Eye (tissue), 1 donor: Measurements from ENCODE around the gene SLC35D3.
"Not testable (repeated sequence)": the region's sequence is repeated elsewhere in the genome, so short reads cannot be mapped to it uniquely, and the experiment has no call there.

Source experiments
- DNase-seq: peaks from one replicate; pipeline ENCODE4 v3.0.0-alpha.2; 2015

Gene SLC35D3

DNA sequence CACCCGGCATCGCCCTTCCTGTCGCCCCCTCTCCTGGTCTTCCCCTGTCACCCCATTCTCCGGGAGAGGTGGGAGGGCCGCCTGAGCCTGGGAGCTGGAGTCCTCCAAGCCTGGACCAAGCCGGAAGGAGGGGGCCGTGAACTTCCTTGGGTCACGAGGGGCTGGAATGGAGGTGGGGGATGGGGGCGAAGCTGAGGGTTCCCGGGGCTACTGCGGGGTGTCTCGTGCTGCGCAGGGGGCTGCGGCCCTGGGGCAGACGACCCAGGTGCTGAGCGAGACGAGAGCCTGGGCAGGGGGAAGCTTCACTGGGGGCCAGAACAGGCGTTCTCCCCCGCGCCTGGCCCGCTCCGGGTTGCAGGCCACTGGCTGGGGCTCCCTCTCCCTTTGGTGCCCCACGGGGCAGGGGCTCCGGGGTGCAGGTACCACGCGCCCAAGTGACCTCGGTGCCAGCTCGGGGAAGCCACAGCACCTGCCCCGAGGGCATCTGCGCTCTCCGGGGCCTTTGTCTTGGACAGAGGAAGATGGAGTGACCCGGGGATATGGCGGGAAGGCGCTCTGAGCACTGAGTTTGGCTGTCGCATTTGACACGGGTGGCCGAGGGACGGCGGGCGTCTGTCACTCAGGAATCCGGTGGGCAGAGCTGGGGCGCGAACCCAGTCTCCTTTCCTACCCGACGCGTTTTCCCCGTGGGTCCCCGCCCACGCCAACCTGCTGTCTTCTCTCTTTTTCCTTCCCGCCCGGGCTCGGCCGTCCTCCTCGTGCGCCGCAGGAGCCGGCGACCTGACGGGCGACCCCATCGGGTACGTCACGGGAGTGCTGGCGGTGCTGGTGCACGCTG lies 1.2 kb downstream of the SLC35D3 start:
- DNase-seq, result peak; percentile 59

DNA sequence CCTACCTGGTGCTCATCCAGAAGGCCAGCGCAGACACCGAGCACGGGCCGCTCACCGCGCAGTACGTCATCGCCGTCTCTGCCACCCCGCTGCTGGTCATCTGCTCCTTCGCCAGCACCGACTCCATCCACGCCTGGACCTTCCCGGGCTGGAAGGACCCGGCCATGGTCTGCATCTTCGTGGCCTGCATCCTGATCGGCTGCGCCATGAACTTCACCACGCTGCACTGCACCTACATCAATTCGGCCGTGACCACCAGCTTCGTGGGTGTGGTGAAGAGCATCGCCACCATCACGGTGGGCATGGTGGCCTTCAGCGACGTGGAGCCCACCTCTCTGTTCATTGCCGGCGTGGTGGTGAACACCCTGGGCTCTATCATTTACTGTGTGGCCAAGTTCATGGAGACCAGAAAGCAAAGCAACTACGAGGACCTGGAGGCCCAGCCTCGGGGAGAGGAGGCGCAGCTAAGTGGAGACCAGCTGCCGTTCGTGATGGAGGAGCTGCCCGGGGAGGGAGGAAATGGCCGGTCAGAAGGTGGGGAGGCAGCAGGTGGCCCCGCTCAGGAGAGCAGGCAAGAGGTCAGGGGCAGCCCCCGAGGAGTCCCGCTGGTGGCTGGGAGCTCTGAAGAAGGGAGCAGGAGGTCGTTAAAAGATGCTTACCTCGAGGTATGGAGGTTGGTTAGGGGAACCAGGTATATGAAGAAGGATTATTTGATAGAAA lies 2.0 kb downstream of the SLC35D3 start:
- DNase-seq, result no peak

DNA sequence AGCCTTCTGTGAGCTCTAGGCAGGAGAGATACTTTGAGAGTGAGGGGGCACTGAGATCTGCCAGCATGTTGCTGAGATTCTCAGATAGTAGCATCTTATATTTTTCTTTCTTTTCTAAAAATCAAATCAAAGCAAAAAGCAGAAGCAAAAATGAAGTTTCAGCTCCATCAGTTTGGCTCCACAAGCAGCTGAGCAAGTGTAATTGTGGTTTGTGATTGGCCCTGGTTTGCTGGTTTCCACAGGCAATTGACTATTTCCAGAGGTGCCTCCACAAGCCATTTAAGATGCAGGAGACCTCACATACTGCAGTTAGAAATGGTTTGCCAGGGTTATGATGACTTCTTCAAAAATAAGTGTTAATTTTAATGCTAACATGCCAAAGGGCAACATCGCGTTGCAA lies 4.3 kb downstream of the SLC35D3 start:
- no peak for DNase-seq

GRCh38 chr6:136927292-136927691 lies 5.2 kb downstream of the SLC35D3 start:
- no peak for DNase-seq

DNA sequence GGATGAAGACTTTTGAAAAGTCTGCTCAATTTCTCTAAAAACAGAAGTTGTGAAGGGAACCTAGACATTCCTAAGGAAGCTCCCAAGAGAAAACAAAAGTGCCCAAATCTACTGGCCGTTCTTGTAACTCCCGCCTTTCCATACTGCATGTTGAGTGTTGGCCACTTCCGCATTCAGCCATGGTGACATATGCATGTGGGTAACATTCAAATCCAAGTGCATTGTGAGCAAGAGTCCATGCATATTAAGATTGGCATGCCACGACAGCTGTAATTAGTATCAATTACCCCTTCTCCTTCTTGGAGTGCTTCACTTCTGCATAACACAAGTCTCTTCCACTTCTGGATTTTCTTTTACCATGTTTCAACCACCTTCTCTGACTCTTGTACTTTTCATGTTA lies 8.4 kb downstream of the SLC35D3 start:
- no peak for DNase-seq

DNA sequence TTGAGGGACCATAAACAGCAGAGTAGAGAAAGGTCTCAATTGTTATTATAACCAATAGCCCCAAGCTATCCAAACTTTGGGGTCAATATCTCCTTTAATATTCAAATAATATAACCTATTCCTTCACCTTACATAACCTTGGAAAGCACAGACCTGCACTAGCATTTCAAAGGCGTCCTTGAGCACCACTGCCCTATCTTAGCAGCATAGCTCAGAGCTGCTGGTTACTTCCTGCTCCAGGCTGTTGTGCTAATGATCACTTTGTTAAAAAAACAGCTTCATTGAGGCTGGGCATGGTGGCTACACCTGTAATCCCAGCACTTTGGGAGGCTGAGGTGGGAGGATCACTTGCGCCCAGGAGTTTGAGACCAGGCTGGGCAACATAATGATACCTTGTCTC lies 10.5 kb downstream of the SLC35D3 start:
- DNase-seq, result no peak

DNA sequence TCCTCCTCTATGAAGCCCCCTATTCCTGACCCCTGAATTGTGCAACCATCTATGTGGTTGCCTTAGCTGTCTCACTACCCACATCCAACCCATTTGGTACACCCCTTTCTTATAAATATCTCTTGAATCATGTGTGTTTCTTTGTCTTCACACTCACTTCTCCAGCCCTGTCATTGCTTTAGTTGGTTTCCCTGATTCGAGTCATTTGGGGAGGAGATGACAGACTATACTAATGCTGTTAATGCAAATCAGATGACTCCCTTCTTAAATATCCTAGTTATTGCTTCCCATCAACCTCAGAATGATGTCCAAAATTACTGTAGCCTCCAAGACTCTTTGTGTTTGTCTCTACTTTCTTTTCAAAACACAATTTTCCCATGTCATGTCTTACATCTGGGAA lies 23.0 kb downstream of the SLC35D3 start:
- no peak for DNase-seq

GRCh38 chr6:136945711-136946121 lies 23.6 kb downstream of the SLC35D3 start:
- DNase-seq, result no peak

- no peak for DNase-seq
These were observed 24.9 kb downstream of the SLC35D3 start for GRCh38 chr6:136947037-136947436.

DNA sequence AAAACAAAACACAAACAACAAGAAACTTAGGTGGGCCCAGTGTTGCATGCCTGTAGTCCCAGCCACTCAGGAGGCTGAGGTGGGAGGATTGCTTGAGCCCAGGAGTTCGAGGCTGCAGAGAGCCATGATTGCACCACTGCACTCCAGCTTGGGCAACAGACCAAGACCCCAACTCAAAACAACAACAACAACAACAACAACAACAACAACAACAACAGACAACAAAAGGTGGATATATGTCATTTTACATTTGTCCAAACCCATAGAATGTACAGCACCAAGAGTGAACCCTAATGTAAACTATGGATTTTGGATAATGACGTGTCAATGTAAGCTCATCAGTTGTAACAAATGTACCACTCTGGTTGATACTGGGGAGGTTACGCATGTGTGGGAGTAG lies 27.9 kb downstream of the SLC35D3 start:
- DNase-seq, result not testable (repeated sequence)

DNA sequence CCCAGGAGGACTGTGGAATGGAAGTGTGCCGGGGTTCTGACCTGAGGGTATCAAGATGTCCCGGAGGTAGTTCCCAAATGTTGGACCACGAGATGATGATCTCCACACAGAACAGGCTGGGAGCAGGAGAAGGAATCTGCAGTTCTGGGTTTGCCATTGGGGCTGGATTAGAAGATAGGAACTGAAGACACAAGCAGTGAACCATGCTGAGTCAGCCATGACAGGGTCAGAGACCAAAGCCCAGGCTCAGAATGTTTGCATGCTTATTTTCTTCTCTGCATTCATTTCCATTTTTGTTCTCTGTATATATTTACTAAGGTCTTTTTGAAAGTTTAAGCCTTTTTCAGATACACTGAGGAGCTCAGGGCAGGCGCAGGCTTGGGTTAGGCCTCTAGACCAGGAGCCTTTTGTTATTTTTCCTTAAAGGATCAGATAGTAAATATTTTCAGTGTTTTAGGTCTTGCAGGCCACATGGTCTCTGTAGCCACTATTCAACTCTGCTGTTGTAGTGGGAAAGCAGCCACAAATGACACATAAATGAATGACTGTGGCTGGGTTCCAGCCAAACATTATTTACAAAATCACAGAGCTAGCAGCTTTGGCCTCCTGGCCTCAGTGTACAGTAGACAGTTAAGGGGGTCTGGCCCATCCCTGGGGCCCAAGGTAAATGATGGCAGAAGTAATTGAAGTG lies 28.5 kb downstream of the SLC35D3 start:
- DNase-seq, result no peak

DNA sequence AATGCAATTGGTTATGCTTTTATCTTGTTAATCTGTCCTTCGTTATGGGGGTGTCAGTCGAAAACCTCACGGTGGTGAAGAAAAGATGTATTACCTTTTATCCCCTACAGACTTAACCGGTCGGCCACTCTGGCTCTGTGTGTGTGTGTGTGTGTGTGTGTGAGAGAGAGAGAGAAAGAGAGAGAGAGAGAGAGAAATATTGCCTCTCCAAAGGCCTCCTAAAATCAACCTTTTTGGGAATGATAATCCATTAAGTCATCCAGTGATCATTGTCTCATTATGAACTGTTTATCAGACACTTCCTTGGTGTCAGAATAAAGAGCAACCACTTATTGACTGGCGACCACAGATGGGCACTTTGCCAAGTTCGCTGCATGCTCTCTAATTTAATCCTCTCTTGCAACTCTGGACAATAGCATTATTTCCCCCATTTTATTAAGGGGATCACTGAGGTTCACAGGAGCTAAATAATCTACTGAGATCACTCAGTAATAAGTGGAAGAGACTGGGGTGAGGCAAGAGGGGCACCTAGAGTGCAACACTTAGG lies 30.7 kb downstream of the SLC35D3 start:
- peak; percentile 48 for DNase-seq

GRCh38 chr6:136955123-136955522 lies 33.0 kb downstream of the SLC35D3 start:
- no peak for DNase-seq

DNA sequence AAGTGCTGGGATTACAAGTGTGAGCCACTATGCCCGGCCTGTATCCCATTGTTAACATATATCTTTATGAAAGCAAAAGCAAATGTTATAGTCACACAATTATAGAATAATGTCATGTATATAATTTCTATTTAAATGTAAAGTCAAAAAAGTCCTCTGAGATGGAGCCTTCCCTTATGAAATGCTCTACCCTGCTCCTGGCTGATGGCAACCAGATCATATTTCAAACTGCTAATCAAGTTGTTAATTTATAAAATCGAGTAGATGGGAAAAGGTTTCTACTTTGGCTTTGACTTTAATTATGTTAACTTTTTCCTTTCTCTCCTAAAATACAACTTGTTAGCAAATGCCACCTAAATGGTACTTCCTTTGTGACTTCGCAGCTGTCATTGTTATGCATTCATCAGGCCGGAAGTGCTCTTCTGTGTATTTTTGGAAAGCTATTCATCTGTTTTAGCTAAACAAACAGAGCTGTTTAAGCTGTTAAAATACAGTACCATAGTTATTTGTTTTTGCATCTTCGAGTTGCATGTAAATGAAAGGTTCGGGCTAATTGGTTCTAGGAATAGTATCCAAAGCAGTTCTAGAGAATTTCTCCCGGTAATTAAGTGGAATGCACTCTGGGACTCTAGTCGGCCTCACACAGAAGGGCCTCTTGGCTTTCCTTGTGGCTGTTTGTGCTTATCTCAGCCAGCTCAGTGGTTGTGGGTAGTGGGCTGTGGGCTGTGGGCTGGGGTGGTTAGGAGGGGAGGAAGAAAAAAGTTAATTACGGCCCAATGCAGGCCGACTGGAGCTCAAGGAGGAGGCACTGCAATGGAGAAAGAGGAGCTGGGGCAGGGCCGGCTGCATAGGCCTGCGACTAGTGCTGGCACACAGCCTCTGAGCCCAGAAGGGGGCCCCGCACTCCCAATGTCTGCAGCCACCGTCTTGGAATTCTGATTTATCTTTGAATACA lies 34.8 kb downstream of the SLC35D3 start:
- DNase-seq, result peak; percentile 63

GRCh38 chr6:136958168-136958567 lies 36.1 kb downstream of the SLC35D3 start:
- DNase-seq, result no peak

DNA sequence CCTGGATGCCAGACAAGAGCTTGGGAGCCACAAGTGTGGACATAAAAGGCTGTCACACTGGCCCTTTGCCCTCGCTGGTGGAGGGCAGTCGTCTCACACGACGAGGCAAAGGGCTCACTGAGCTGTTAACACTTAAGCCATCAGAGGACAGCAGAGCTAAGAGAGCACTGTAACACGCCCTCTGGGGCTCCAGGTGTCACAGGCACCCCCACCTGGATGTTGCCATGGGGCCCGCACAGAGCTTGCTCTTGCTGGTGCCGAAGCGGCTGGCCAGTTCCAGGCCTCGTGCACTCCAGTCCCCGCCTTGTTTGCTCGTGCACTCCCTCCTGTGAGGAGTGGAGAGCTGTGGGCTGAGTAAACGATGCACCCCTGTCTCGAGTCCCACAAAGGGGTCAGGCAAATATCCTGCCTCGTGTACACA lies 37.4 kb downstream of the SLC35D3 start:
- peak; percentile 28 for DNase-seq

GRCh38 chr6:136959935-136960334 lies 37.8 kb downstream of the SLC35D3 start:
- DNase-seq, result not testable (repeated sequence)

DNA sequence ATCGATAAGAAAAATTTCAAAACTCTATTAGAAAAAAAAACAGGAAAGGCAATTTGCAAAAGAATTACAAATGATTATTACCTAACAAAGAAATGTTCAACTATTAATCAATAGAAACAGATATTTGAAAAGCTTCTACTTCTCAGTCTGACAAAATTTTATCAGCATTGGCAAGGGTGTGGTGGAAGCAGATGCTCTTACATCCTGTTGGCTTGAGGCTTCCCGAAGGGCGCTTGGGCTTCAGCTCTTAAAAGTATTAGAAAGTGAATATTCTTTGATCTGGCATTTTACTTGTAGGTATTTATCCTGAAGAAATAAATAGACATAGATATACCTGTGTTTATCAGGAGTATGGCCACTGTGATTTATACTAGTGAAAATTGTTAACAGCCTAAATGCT lies 38.7 kb downstream of the SLC35D3 start:
- no peak for DNase-seq

- no peak for DNase-seq
These were observed 39.7 kb downstream of the SLC35D3 start for GRCh38 chr6:136961848-136962247.

DNA sequence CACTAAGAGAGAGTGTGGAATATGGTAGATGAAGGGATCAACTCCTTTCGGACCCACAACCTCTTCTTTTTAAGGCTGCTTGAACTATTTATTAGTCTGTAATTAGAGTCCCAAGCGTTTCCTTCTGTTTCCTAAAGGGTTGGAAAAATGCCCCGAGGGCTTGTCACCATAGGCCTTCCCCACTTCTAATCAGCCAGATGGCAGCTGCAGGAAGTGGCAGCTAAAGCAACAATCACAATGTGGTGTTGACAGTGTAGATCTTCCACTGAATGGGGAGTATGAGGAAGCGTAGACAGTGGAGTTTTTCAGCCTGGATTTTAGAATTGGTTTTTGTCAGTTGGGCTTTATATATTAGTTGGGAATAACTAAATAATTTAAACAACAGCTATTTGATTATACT lies 40.6 kb downstream of the SLC35D3 start:
- DNase-seq, result peak; percentile 79

DNA sequence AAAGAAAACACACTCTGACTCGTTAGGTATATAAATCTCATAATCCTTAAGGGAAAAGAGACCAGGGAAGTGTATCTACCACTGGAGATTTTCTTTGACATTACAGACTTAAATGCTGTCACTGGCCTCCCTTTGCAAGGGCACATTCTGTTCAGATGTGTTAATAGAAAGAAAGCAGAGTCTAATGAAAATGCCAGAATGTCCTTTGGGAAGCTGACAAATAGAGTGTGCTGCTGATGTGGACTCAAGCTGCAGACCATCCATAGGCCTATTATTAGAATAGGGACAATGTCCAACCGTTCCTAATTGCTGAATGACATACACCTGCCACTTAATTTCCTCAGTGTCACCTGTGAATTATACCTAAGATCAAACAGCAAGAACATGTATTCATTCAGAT lies 41.2 kb downstream of the SLC35D3 start:
- peak; percentile 29 for DNase-seq

DNA sequence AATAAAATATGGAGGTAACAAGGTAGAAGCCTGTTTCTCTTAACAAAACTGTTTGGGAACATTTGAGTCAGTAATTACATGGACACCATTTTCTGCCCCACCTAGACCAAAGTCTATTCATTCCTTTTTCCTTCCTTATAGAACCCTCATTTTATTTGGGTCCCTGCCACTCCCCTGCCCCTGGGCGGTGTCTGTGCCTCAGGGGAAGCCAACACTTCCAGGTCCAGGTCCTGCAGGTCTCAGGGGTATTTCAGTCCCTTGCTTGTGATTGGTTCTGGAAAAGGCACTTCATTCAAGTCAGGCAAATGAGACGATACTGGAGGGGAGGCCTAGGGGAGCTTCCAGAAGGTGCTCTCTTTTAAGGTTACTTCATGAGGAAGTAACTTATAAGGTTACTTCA lies 42.3 kb downstream of the SLC35D3 start:
- no peak for DNase-seq
